PFSK-1 (cell line): Measurements from ENCODE around the gene XIRP2.

Experiments used
- FOXP2 ChIP-seq: optimal IDR thresholded peaks from 2 replicates; pipeline ENCODE3; 2011; ENCODE audit warnings: borderline replicate concordance, control low read depth, inconsistent platforms; ENCODE audit not compliant: insufficient read depth; ENCODE audit errors: extremely low read length, extremely low read depth
- POLR2AphosphoS5 ChIP-seq: IDR thresholded peaks from 2 replicates; pipeline ENCODE4 v1.6.1; 2012; ENCODE audit warnings: low read depth, mild to moderate bottlenecking, control low read depth, low read length, moderate library complexity
- REST ChIP-seq, 2 experiments: IDR thresholded peaks; 2 replicates each; pipeline versions ENCODE4 v1.6.1 to v1.8.0; 2011 to 2012; ENCODE audit warnings: low read depth in 2 of 2, low read length in 2 of 2, control low read depth in 1 of 2, inconsistent platforms in 1 of 2, mild to moderate bottlenecking in 1 of 2, moderate library complexity in 1 of 2; ENCODE audit not compliant: insufficient read depth in 1 of 2
- SIN3A ChIP-seq: IDR thresholded peaks from 2 replicates; pipeline ENCODE4 v1.6.1; 2012; ENCODE audit warnings: mild to moderate bottlenecking, low read length, moderate library complexity, borderline replicate concordance; ENCODE audit not compliant: insufficient read depth
- TAF1 ChIP-seq: IDR thresholded peaks from 2 replicates; pipeline ENCODE4 v1.6.1; 2012; ENCODE audit warnings: low read length, control low read depth, borderline replicate concordance; ENCODE audit not compliant: insufficient read depth

Gene XIRP2

GRCh38 chr2:166926657-166927056 lies 38.4 kb downstream of the XIRP2 start:
- TF ChIP-seq TAF1 (no peak), REST (IDR thresholded peaks at IDR 0.05; ENCODE audit: insufficient read depth in 1 of 2, low read depth in 2 of 2, low read length in 2 of 2) (no peak), POLR2AphosphoS5 (no peak), FOXP2 (no peak), SIN3A (no peak)

DNA sequence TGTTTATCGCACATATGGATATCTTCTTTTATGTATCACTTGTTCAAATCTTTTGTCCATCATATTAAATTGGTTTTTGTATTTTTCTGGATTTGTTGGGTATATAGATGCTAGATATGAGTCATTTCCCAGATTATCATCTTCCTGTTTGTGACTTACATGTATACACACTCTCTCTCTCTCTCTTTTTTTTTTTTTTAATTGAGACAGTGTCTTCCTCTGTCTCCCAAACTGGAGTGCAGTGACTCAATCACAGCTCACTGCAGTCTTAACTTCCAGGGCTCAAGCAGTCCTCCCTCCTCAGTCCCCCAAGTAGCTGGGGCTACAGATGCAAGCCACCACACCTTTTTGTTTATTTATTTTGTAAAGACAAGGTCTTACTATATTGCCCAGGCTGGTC lies 43.8 kb downstream of the XIRP2 start:
- TF ChIP-seq SIN3A (no peak), POLR2AphosphoS5 (no peak), FOXP2 (no peak), TAF1 (no peak), REST (IDR thresholded peaks at IDR 0.05; ENCODE audit: insufficient read depth in 1 of 2, low read depth in 2 of 2, low read length in 2 of 2) (no peak)

GRCh38 chr2:166934817-166935216 lies 46.5 kb downstream of the XIRP2 start:
- no peak for TF ChIP-seq REST (IDR thresholded peaks at IDR 0.05; ENCODE audit: insufficient read depth in 1 of 2, low read depth in 2 of 2, low read length in 2 of 2)
- TF ChIP-seq POLR2AphosphoS5 = no peak
- TF ChIP-seq TAF1 = no peak
- TF ChIP-seq SIN3A = no peak
- TF ChIP-seq FOXP2 = no peak

- TF ChIP-seq SIN3A = no peak
- TF ChIP-seq POLR2AphosphoS5 = no peak
- no peak for TF ChIP-seq TAF1
- no peak for TF ChIP-seq REST (IDR thresholded peaks at IDR 0.05; ENCODE audit: insufficient read depth in 1 of 2, low read depth in 2 of 2, low read length in 2 of 2)
- no peak for TF ChIP-seq FOXP2
Measured at GRCh38 chr2:166942377-166942776, 54.1 kb downstream of the XIRP2 start.

DNA sequence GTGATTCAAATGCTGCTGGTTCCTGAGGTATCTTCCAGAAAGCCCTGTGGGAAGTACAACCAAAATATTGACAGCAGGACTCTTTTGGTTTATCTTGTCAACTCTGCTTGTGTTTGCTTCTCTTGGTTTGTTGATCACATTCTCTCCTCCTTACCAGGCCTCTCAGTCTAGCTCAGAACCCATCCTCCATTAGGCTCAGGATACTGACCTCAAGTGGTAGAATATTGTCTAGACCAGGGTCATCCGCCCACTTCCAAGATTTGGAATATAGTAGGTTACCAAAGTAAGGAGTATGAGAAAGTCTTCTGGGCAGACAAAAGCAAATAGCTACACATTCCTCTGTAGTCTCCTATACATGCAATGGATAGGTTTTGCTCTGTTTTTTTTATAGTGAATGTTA lies 56.6 kb downstream of the XIRP2 start:
- no peak for TF ChIP-seq REST (IDR thresholded peaks at IDR 0.05; ENCODE audit: insufficient read depth in 1 of 2, low read depth in 2 of 2, low read length in 2 of 2)
- TF ChIP-seq SIN3A = no peak
- TF ChIP-seq TAF1 = no peak
- no peak for TF ChIP-seq POLR2AphosphoS5
- no peak for TF ChIP-seq FOXP2
